ENCODE results near the gene ALMS1. TPM values are rescaled to one million over a fixed set of nuclear protein-coding genes. Genes with fewer than 3 reads are reported as not detected.
"Not testable (repeated sequence)": the region's sequence is repeated elsewhere in the genome, so short reads cannot be mapped to it uniquely, and the experiment has no call there.

The ALMS1 gene
- total and polyA plus RNA-seq, 4 donors = 7.2 to 58.0 (median 20.5) TPM

DNA sequence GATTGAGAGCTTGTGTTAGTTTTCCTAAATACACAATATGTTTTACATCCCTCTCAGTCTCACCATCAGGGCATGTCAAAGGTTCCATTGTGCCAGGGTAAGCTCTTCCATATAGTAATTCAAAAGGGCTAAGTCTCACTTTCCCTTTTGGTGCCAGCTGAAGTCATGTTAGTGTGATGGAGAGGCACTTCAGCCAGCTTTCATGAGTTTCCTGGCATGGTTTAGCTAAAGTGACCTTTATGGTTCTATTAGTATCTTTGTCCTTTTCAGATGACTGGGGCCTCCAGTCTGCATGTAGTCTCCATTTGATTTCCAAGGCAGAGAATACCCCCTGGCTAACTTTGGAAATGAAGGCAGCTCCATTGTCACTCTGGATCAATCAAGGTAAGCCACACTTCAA is 229.4 kb downstream of the ALMS1 start:
- no peaks in the 10 kb centered on the region for H3K9me3 ChIP-seq (ENCODE audit: control insufficient read depth in 4 of 4, insufficient read depth in 3 of 4, low read length in 3 of 4)
- no peaks in the 10 kb centered on the region for H3K27me3 ChIP-seq (ENCODE audit: control insufficient read depth in 3 of 3, insufficient read depth in 3 of 3, low read length in 2 of 3)
- H3K4me3 ChIP-seq = no peak overlapping the region
- ATAC-seq (ENCODE audit: insufficient read depth, low FRiP score) = no peak
- DNase-seq = peak in 1 of 3 donors; percentile 10
- no peaks in the 10 kb centered on the region for H3K4me1 ChIP-seq (ENCODE audit: control insufficient read depth in 5 of 5, insufficient read depth in 5 of 5, low read length in 5 of 5)
- no peak overlapping the region for H3K9ac ChIP-seq (ENCODE audit: insufficient read depth in 1 of 2, low read length in 2 of 2)
- H3K36me3 ChIP-seq (ENCODE audit: control insufficient read depth in 4 of 4, insufficient read depth in 4 of 4, low read length in 4 of 4) = peaks cover 0 to 4% (median under 1%) of the 10 kb centered on the region in 4 donors
- TF ChIP-seq, protein P1, sequence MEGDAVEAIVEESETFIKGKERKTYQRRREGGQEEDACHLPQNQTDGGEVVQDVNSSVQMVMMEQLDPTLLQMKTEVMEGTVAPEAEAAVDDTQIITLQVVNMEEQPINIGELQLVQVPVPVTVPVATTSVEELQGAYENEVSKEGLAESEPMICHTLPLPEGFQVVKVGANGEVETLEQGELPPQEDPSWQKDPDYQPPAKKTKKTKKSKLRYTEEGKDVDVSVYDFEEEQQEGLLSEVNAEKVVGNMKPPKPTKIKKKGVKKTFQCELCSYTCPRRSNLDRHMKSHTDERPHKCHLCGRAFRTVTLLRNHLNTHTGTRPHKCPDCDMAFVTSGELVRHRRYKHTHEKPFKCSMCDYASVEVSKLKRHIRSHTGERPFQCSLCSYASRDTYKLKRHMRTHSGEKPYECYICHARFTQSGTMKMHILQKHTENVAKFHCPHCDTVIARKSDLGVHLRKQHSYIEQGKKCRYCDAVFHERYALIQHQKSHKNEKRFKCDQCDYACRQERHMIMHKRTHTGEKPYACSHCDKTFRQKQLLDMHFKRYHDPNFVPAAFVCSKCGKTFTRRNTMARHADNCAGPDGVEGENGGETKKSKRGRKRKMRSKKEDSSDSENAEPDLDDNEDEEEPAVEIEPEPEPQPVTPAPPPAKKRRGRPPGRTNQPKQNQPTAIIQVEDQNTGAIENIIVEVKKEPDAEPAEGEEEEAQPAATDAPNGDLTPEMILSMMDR (IDR thresholded peaks at IDR 0.05; ENCODE audit: control extremely low read depth, extremely low read depth) = no peak
- H3K27ac ChIP-seq (ENCODE audit: low read depth in 1 of 2, low read length in 1 of 2) = no peak overlapping the region

DNA sequence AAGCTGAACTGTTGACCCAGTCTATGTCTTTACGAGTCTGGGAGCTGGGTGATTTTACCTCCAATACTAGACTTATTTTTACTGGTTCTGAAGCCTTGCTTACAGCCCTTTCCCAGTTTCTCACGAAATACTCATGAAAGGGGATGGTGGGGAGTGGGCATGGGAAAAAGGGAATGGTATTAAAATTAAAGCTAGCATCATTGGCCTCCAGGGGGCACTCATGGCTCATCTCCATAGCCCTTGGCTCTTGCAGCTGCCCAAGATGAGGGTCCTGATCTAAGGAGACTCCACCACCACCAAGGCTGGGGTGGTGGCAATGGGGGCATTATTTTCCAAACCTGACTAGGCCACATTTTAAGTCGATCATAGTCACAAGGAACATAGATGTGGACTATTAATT is 234.3 kb downstream of the ALMS1 start:
- not testable (repeated sequence) for ATAC-seq (ENCODE audit: insufficient read depth, low FRiP score); DNase-seq; H3K27me3 ChIP-seq (ENCODE audit: control insufficient read depth in 3 of 3, insufficient read depth in 3 of 3, low read length in 2 of 3); H3K36me3 ChIP-seq (ENCODE audit: control insufficient read depth in 4 of 4, insufficient read depth in 4 of 4, low read length in 4 of 4); H3K4me1 ChIP-seq (ENCODE audit: control insufficient read depth in 5 of 5, insufficient read depth in 5 of 5, low read length in 5 of 5); H3K9me3 ChIP-seq (ENCODE audit: control insufficient read depth in 4 of 4, insufficient read depth in 3 of 4, low read length in 3 of 4); H3K9ac ChIP-seq (ENCODE audit: insufficient read depth in 1 of 2, low read length in 2 of 2); H3K27ac ChIP-seq (ENCODE audit: low read depth in 1 of 2, low read length in 1 of 2); H3K4me3 ChIP-seq
- WGBS, 2 donors = 67 to 72% methylated on average over 3 of the region's 3 CpGs

DNA sequence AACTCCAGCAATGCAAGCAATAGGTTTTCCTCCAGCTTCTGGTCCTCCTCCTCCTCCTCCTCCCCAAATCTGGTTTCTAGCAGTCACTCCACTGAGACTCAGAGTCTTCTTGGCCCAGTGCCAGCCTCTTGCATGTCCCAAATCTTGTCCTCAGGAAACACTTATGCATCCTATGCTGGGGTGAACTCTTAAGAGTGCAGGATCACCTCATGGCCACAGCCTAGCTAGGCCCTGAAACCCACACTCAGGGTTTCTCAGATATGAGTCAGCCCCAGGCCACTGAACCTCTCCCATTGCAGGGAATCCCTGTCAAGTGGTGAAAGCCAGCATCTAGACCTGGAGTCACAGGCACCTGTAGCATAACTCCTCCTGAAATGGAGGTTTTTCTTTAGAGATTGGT is 238.4 kb downstream of the ALMS1 start:
- DNase-seq; ATAC-seq (ENCODE audit: insufficient read depth, low FRiP score); H3K4me3 ChIP-seq: not testable (repeated sequence)

DNA sequence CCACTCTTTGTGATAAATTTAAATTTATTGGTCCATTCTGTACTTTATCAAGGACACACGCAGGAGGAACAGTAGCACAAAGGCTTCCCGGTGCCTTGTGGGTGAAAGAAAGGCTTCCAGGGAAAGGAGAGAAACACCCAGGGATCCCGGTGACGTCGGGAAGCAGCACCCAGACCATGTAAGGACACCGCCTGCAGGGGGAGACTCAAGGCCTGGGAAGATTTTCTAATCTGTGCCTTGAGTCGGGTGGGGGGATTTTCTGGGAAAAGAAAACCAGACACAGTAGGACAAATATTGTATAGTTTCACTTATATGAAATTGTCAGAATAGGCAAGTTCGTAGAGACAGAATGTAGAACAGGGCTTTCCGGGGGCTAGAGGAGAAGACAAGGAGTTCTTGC is 239.0 kb downstream of the ALMS1 start:
- H3K4me3 ChIP-seq; H3K9me3 ChIP-seq (ENCODE audit: control insufficient read depth in 4 of 4, insufficient read depth in 3 of 4, low read length in 3 of 4); DNase-seq; H3K36me3 ChIP-seq (ENCODE audit: control insufficient read depth in 4 of 4, insufficient read depth in 4 of 4, low read length in 4 of 4); H3K27me3 ChIP-seq (ENCODE audit: control insufficient read depth in 3 of 3, insufficient read depth in 3 of 3, low read length in 2 of 3); H3K27ac ChIP-seq (ENCODE audit: low read depth in 1 of 2, low read length in 1 of 2); ATAC-seq (ENCODE audit: insufficient read depth, low FRiP score); H3K9ac ChIP-seq (ENCODE audit: insufficient read depth in 1 of 2, low read length in 2 of 2); H3K4me1 ChIP-seq (ENCODE audit: control insufficient read depth in 5 of 5, insufficient read depth in 5 of 5, low read length in 5 of 5): not testable (repeated sequence)
- WGBS, 2 donors = 67 to 78% methylated on average over 3 to 9 of the region's 9 CpGs

More for the DNA sequence above, 238.4 kb downstream of the ALMS1 start:
- H3K27ac ChIP-seq (ENCODE audit: low read depth in 1 of 2, low read length in 1 of 2); H3K27me3 ChIP-seq (ENCODE audit: control insufficient read depth in 3 of 3, insufficient read depth in 3 of 3, low read length in 2 of 3); H3K4me1 ChIP-seq (ENCODE audit: control insufficient read depth in 5 of 5, insufficient read depth in 5 of 5, low read length in 5 of 5); H3K9me3 ChIP-seq (ENCODE audit: control insufficient read depth in 4 of 4, insufficient read depth in 3 of 4, low read length in 3 of 4); H3K9ac ChIP-seq (ENCODE audit: insufficient read depth in 1 of 2, low read length in 2 of 2); H3K36me3 ChIP-seq (ENCODE audit: control insufficient read depth in 4 of 4, insufficient read depth in 4 of 4, low read length in 4 of 4): not testable (repeated sequence)

DNA sequence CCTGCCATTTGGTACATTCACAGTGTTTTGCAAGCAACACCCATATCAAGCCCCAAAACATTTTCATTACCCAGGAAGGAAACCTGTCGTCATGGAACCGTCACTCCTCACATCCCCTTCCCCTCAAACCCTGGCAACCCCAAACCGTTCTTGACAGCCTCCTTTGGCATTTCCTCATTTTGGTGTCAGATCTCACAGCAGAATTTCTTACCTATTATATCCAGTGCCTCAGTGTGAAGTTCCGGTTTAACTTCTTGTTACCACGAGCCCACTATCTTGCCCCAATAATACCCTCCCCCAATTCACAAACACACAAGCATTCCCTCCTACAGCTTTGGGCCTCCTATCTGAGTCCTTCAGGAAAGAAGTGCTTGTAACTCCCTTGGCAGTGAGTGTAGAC is 240.6 kb downstream of the ALMS1 start:
- WGBS, 2 donors = 16 to 31% methylated on average over 5 of the region's 5 CpGs
- not testable (repeated sequence) for H3K4me3 ChIP-seq; H3K36me3 ChIP-seq (ENCODE audit: control insufficient read depth in 4 of 4, insufficient read depth in 4 of 4, low read length in 4 of 4); H3K27ac ChIP-seq (ENCODE audit: low read depth in 1 of 2, low read length in 1 of 2); DNase-seq; ATAC-seq (ENCODE audit: insufficient read depth, low FRiP score); H3K9me3 ChIP-seq (ENCODE audit: control insufficient read depth in 4 of 4, insufficient read depth in 3 of 4, low read length in 3 of 4); H3K9ac ChIP-seq (ENCODE audit: insufficient read depth in 1 of 2, low read length in 2 of 2); H3K4me1 ChIP-seq (ENCODE audit: control insufficient read depth in 5 of 5, insufficient read depth in 5 of 5, low read length in 5 of 5); H3K27me3 ChIP-seq (ENCODE audit: control insufficient read depth in 3 of 3, insufficient read depth in 3 of 3, low read length in 2 of 3)

DNA sequence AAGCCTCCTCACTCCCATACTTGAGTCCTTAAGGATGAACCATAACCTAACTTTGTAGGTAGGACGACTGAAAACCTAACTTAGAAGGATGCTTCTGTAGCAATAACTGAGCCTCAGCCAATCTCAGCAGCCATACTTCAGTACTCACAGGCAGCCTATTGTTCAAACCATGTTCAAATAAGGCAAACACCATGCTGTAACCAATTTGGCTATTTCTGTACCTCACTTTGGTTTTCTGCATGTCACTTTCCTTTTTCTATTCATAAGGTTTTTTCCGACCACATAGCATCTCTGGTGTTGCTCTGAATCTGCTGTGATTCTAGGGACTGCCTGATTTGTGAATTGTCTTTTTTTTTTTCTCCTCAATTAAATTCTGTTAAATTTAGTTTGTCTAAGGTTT is 242.9 kb downstream of the ALMS1 start:
- H3K4me1 ChIP-seq (ENCODE audit: control insufficient read depth in 5 of 5, insufficient read depth in 5 of 5, low read length in 5 of 5); H3K9me3 ChIP-seq (ENCODE audit: control insufficient read depth in 4 of 4, insufficient read depth in 3 of 4, low read length in 3 of 4); DNase-seq; H3K4me3 ChIP-seq; H3K27me3 ChIP-seq (ENCODE audit: control insufficient read depth in 3 of 3, insufficient read depth in 3 of 3, low read length in 2 of 3); H3K9ac ChIP-seq (ENCODE audit: insufficient read depth in 1 of 2, low read length in 2 of 2); H3K27ac ChIP-seq (ENCODE audit: low read depth in 1 of 2, low read length in 1 of 2); ATAC-seq (ENCODE audit: insufficient read depth, low FRiP score); H3K36me3 ChIP-seq (ENCODE audit: control insufficient read depth in 4 of 4, insufficient read depth in 4 of 4, low read length in 4 of 4): not testable (repeated sequence)
- 89 to 93% methylated on average over 2 of the region's 2 CpGs for WGBS, 2 donors

DNA sequence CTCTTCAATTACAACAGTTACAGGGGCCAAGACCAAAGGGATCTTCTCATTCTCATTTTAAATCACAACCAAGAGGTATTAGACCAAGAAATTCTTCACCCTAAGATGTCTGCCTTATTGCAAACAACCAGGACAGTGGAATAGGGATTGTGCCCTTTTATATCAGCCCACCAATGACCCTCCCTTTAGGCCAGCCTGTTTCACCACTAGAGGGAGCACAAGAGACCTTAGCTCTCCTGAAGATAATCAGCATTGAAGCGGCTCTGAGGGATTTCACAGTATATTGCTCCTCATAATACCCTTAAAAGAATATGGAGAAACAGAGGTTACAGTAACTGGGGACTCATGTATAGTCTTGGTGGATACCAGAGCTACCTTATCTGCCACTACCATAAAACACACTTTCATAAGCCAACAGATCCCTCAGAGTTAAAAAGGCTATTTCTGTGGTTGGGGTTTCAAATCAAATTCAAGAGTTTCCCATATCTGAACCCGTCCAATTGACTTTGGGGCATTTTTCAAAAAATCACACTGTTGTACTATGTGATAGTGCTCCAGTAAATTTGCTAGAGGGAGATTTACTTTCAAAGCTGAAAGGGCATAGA is 245.1 kb downstream of the ALMS1 start:
- H3K27me3 ChIP-seq (ENCODE audit: control insufficient read depth in 3 of 3, insufficient read depth in 3 of 3, low read length in 2 of 3); H3K9ac ChIP-seq (ENCODE audit: insufficient read depth in 1 of 2, low read length in 2 of 2); DNase-seq; H3K4me3 ChIP-seq; H3K36me3 ChIP-seq (ENCODE audit: control insufficient read depth in 4 of 4, insufficient read depth in 4 of 4, low read length in 4 of 4); H3K27ac ChIP-seq (ENCODE audit: low read depth in 1 of 2, low read length in 1 of 2); H3K9me3 ChIP-seq (ENCODE audit: control insufficient read depth in 4 of 4, insufficient read depth in 3 of 4, low read length in 3 of 4); H3K4me1 ChIP-seq (ENCODE audit: control insufficient read depth in 5 of 5, insufficient read depth in 5 of 5, low read length in 5 of 5): not testable (repeated sequence)
- ATAC-seq (ENCODE audit: insufficient read depth, low FRiP score) = peak; percentile 72
- WGBS, 2 donors = 40 to 53% methylated on average over 2 of the region's 2 CpGs

DNA sequence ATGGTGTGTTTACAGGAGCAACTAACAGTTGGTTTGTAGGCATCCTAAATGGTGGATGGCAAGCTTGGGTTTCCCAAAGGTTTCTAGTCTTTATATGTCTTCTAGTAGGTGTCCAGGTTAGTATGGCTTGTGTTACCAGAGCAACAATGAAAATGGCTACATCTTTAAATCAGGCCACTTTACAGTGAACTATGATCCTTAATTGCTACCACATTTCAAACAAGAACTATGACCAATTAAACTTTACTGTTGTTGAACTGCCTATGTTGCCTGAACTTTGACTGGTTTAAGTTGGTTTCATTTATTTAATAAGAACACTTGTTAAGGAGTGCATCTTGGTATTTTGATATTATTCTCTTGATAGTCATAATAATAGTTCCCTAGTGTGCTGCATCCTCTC is 251.3 kb downstream of the ALMS1 start:
- H3K27me3 ChIP-seq (ENCODE audit: control insufficient read depth in 3 of 3, insufficient read depth in 3 of 3, low read length in 2 of 3); DNase-seq; H3K36me3 ChIP-seq (ENCODE audit: control insufficient read depth in 4 of 4, insufficient read depth in 4 of 4, low read length in 4 of 4); ATAC-seq (ENCODE audit: insufficient read depth, low FRiP score); H3K9me3 ChIP-seq (ENCODE audit: control insufficient read depth in 4 of 4, insufficient read depth in 3 of 4, low read length in 3 of 4); H3K27ac ChIP-seq (ENCODE audit: low read depth in 1 of 2, low read length in 1 of 2); H3K4me3 ChIP-seq; H3K9ac ChIP-seq (ENCODE audit: insufficient read depth in 1 of 2, low read length in 2 of 2): not testable (repeated sequence)
- H3K4me1 ChIP-seq (ENCODE audit: control insufficient read depth in 5 of 5, insufficient read depth in 5 of 5, low read length in 5 of 5) = peaks cover 0 to 23% (median 9%) of the 10 kb centered on the region in 5 donors
